ENCODE data around the gene DYRK1A.
A peak's percentile ranks its signal among the peaks of the same experiment; 100 is the strongest.

Gene DYRK1A

DNA sequence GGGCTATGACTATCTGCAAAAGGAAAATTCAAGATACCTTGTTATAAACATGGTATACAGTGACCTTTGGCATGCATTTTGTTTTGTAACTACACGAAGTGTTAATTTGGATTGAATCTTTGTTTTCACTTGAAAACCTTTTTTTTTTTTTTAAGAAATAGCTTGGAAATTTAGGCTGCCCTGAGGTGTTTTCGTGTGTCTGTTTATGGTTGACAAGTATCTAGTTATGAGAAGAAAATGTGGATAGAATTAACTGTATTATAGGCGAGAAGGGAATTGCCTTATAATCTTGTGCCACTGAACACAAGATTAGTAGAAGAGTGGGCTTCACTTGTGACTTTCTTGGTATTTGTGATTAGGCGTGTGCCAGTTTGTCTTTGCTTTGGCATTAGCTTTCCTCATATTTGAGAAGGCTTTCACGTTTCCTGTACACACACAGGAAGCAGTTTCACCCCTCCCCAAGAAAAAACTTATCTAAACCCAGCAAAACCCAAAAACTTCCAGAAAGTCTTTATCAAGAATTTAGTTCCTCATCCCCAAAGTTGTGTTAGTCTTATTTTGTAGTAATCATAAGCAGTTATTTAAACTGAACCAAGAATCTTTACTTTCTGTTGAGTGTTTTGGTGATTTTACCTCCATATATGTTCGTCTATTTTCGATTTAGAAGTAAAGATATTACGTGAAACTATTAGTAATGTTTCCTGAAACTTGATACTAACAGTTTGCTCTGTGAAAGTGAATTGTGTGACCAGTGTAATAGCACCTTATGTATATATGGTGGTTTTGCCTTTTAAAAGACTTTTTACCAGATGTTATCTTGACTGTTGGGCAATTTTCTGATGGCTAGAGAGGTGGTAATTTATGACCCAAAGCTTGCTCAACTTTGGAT is 3.8 kb downstream of the DYRK1A start:
- Histone ChIP-seq H3K14ac (ENCODE audit: low read length) (no peak overlapping the region), H3K4me2 (ENCODE audit: insufficient read depth, low read length, poor library complexity, severe bottlenecking) (peak overlapping the region; percentile 14), H3K36me3 (replicated peaks in 1 of 2; ENCODE audit: control insufficient read depth in 2 of 2, insufficient read depth in 2 of 2, low read length in 2 of 2) (peaks cover 1 to 6% of the 10 kb centered on the region in 2 donors), H3K27me3 (ENCODE audit: control insufficient read depth in 3 of 3, insufficient read depth in 3 of 3, low read depth in 1 of 3, low read length in 3 of 3) (no peaks in the 10 kb centered on the region), H3K23ac (ENCODE audit: low read depth, low read length, poor library complexity) (no peak overlapping the region), H3K79me1 (ENCODE audit: low read depth, low read length) (peaks cover 3% of the 10 kb centered on the region), H3K4me1 (ENCODE audit: control insufficient read depth in 2 of 2, insufficient read depth in 1 of 2, low read depth in 1 of 2, low read length in 2 of 2) (peaks cover 6 to 14% of the 10 kb centered on the region in 2 donors), H3K9me3 (replicated peaks in 1 of 2; ENCODE audit: control insufficient read depth in 2 of 2, insufficient read depth in 1 of 2, low read depth in 1 of 2, low read length in 2 of 2) (peaks cover 0 to 3% of the 10 kb centered on the region in 2 donors), H3K27ac (replicated peaks; ENCODE audit: low read length) (no peak overlapping the region), H3K4ac (ENCODE audit: low read length) (no peak overlapping the region), H2BK12ac (ENCODE audit: low read length) (no peak overlapping the region), H2BK15ac (ENCODE audit: low read length) (no peak overlapping the region), H3K18ac (ENCODE audit: low read length) (no peak overlapping the region), H3K4me3 (ENCODE audit: low read length in 2 of 2) (peak overlapping the region in 1 of 2 donors; percentile 2), H2AK5ac (ENCODE audit: low read depth, low read length) (no peak overlapping the region), H3K9ac (ENCODE audit: low read depth, low read length, poor library complexity) (no peak overlapping the region), H4K91ac (ENCODE audit: low read depth, low read length, poor library complexity) (no peak overlapping the region), H4K8ac (ENCODE audit: low read depth, low read length) (no peak overlapping the region), H2BK120ac (ENCODE audit: low read depth, low read length) (no peak overlapping the region), H2BK5ac (ENCODE audit: low read length) (no peak overlapping the region), H2AFZ (ENCODE audit: low read length) (no peak overlapping the region)
- DNase-seq (ENCODE audit: low spot score): no peak
- WGBS, 2 donors (ENCODE audit: extremely low coverage in 2 of 2, insufficient read length in 2 of 2, insufficient replicate concordance in 1 of 2): no CpG with 5 or more reads among the region's 8 CpGs

DNA sequence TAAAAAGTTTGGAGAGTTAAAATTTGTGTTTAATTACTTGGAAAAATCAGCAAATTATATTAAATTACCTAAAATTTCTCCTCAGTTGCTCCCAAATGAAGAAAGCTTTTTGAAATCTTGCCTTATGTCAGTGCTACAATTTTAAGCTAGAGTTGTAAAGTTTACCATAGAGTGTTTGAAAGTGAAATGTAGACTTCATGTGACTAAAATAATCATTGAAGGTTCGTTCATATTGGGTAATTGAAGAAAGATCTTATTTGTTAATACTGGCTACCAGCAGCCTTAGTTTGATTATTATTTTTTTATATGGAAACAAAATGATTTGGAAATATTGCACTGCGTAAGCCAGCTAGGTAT is 4.4 kb downstream of the DYRK1A start:
- Histone ChIP-seq H3K18ac (ENCODE audit: low read length) (no peak overlapping the region), H2BK5ac (ENCODE audit: low read length) (no peak overlapping the region), H3K9me3 (replicated peaks in 1 of 2; ENCODE audit: control insufficient read depth in 2 of 2, insufficient read depth in 1 of 2, low read depth in 1 of 2, low read length in 2 of 2) (peaks cover 0 to 3% of the 10 kb centered on the region in 2 donors), H3K4ac (ENCODE audit: low read length) (no peak overlapping the region), H4K8ac (ENCODE audit: low read depth, low read length) (no peak overlapping the region), H3K4me3 (ENCODE audit: low read length in 2 of 2) (no peak overlapping the region), H3K79me1 (ENCODE audit: low read depth, low read length) (peaks cover 3% of the 10 kb centered on the region), H3K27me3 (ENCODE audit: control insufficient read depth in 3 of 3, insufficient read depth in 3 of 3, low read depth in 1 of 3, low read length in 3 of 3) (no peaks in the 10 kb centered on the region), H2AFZ (ENCODE audit: low read length) (no peak overlapping the region), H3K27ac (replicated peaks; ENCODE audit: low read length) (no peak overlapping the region), H3K14ac (ENCODE audit: low read length) (no peak overlapping the region), H2BK15ac (ENCODE audit: low read length) (no peak overlapping the region), H4K91ac (ENCODE audit: low read depth, low read length, poor library complexity) (no peak overlapping the region), H2AK5ac (ENCODE audit: low read depth, low read length) (no peak overlapping the region), H3K4me1 (ENCODE audit: control insufficient read depth in 2 of 2, insufficient read depth in 1 of 2, low read depth in 1 of 2, low read length in 2 of 2) (peaks cover 7 to 14% of the 10 kb centered on the region in 2 donors), H3K36me3 (replicated peaks in 1 of 2; ENCODE audit: control insufficient read depth in 2 of 2, insufficient read depth in 2 of 2, low read length in 2 of 2) (peaks cover 1 to 9% of the 10 kb centered on the region in 2 donors), H3K23ac (ENCODE audit: low read depth, low read length, poor library complexity) (no peak overlapping the region), H2BK12ac (ENCODE audit: low read length) (no peak overlapping the region), H2BK120ac (ENCODE audit: low read depth, low read length) (no peak overlapping the region), H3K4me2 (ENCODE audit: insufficient read depth, low read length, poor library complexity, severe bottlenecking) (no peak overlapping the region), H3K9ac (ENCODE audit: low read depth, low read length, poor library complexity) (no peak overlapping the region)
- DNase-seq (ENCODE audit: low spot score): no peak
- no CpG with 5 or more reads among the region's 2 CpGs for WGBS, 2 donors (ENCODE audit: extremely low coverage in 2 of 2, insufficient read length in 2 of 2, insufficient replicate concordance in 1 of 2)

DNA sequence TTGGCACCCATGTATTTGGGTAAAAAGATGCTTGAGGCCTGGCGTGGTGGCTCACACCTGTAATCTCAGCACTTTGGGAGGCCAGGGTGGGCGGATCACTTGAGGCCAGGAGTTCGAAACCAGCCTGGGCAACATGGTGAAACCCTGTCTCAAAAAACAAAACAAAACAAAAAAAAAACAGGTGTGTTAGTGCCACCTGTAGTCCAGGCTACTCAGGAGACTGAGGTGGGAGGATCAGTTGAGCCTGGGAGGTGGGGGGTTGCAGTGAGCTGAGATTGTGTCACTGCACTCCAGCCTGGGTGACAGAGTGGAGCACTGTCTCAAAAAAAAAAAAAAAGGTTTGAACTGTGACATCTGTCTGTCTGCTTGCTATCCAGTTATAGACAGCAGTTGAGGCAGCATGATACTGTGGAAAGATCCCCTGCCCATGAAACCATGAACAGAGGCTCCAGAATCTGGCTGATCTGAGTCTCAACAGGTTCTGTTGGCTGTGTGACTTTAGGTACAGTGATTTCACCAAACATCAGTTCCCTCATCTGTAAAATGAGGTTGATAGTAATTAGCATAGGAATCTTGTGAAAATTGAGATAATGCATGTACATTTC is 5.7 kb downstream of the DYRK1A start:
- peaks cover 0 to 3% of the 10 kb centered on the region in 2 donors for H3K9me3 ChIP-seq (replicated peaks in 1 of 2; ENCODE audit: control insufficient read depth in 2 of 2, insufficient read depth in 1 of 2, low read depth in 1 of 2, low read length in 2 of 2)
- H3K18ac ChIP-seq (ENCODE audit: low read length): no peak overlapping the region
- no peak overlapping the region for H3K14ac ChIP-seq (ENCODE audit: low read length)
- no peak overlapping the region for H4K8ac ChIP-seq (ENCODE audit: low read depth, low read length)
- WGBS, 2 donors (ENCODE audit: extremely low coverage in 2 of 2, insufficient read length in 2 of 2, insufficient replicate concordance in 1 of 2): no CpG with 5 or more reads among the region's 3 CpGs
- no peak overlapping the region for H2BK15ac ChIP-seq (ENCODE audit: low read length)
- peak overlapping the region; percentile 19 for H3K27ac ChIP-seq (replicated peaks; ENCODE audit: low read length)
- no peak overlapping the region for H3K4me3 ChIP-seq (ENCODE audit: low read length in 2 of 2)
- no peak overlapping the region for H3K4me2 ChIP-seq (ENCODE audit: insufficient read depth, low read length, poor library complexity, severe bottlenecking)
- H4K91ac ChIP-seq (ENCODE audit: low read depth, low read length, poor library complexity): no peak overlapping the region
- H3K79me1 ChIP-seq (ENCODE audit: low read depth, low read length): no peaks in the 10 kb centered on the region
- no peak overlapping the region for H2AK5ac ChIP-seq (ENCODE audit: low read depth, low read length)
- H3K23ac ChIP-seq (ENCODE audit: low read depth, low read length, poor library complexity): no peak overlapping the region
- H3K4ac ChIP-seq (ENCODE audit: low read length): no peak overlapping the region
- no peak overlapping the region for H2BK12ac ChIP-seq (ENCODE audit: low read length)
- no peak for DNase-seq (ENCODE audit: low spot score)
- H3K9ac ChIP-seq (ENCODE audit: low read depth, low read length, poor library complexity): no peak overlapping the region
- no peak overlapping the region for H2BK120ac ChIP-seq (ENCODE audit: low read depth, low read length)
- H3K36me3 ChIP-seq (replicated peaks in 1 of 2; ENCODE audit: control insufficient read depth in 2 of 2, insufficient read depth in 2 of 2, low read length in 2 of 2): peaks cover 1 to 13% of the 10 kb centered on the region in 2 donors
- H3K4me1 ChIP-seq (ENCODE audit: control insufficient read depth in 2 of 2, insufficient read depth in 1 of 2, low read depth in 1 of 2, low read length in 2 of 2): peaks cover 7 to 14% of the 10 kb centered on the region in 2 donors
- no peaks in the 10 kb centered on the region for H3K27me3 ChIP-seq (ENCODE audit: control insufficient read depth in 3 of 3, insufficient read depth in 3 of 3, low read depth in 1 of 3, low read length in 3 of 3)
- no peak overlapping the region for H2AFZ ChIP-seq (ENCODE audit: low read length)
- H2BK5ac ChIP-seq (ENCODE audit: low read length): no peak overlapping the region

DNA sequence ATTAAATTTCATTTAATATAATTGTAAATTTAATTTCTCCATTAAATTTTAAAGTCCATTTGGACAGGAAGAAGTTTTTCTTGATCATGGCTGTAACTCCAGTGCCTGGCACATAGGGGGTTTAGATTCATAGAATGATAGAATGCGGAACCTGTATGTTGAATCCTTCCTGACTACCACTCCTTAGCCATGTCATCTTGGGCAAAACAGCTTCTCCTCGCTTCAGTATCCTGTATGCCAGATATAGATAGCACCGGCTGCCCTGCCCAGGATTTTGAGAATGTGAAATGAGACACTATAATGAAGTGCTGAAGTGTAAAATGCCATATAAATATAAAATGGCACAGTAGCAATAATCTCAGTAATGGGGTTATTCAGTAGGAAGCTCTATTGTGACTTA is 6.4 kb downstream of the DYRK1A start:
- Histone ChIP-seq H3K9ac (ENCODE audit: low read depth, low read length, poor library complexity) (no peak overlapping the region), H2AFZ (ENCODE audit: low read length) (no peak overlapping the region), H3K27ac (replicated peaks; ENCODE audit: low read length) (no peak overlapping the region), H3K27me3 (ENCODE audit: control insufficient read depth in 3 of 3, insufficient read depth in 3 of 3, low read depth in 1 of 3, low read length in 3 of 3) (no peaks in the 10 kb centered on the region), H2AK5ac (ENCODE audit: low read depth, low read length) (no peak overlapping the region), H3K36me3 (replicated peaks in 1 of 2; ENCODE audit: control insufficient read depth in 2 of 2, insufficient read depth in 2 of 2, low read length in 2 of 2) (peaks cover 1 to 13% of the 10 kb centered on the region in 2 donors), H3K4me2 (ENCODE audit: insufficient read depth, low read length, poor library complexity, severe bottlenecking) (no peak overlapping the region), H3K9me3 (replicated peaks in 1 of 2; ENCODE audit: control insufficient read depth in 2 of 2, insufficient read depth in 1 of 2, low read depth in 1 of 2, low read length in 2 of 2) (peaks cover 0 to 3% of the 10 kb centered on the region in 2 donors), H4K8ac (ENCODE audit: low read depth, low read length) (no peak overlapping the region), H3K4ac (ENCODE audit: low read length) (no peak overlapping the region), H3K23ac (ENCODE audit: low read depth, low read length, poor library complexity) (no peak overlapping the region), H3K18ac (ENCODE audit: low read length) (no peak overlapping the region), H2BK5ac (ENCODE audit: low read length) (no peak overlapping the region), H2BK15ac (ENCODE audit: low read length) (no peak overlapping the region), H3K14ac (ENCODE audit: low read length) (no peak overlapping the region), H3K4me1 (ENCODE audit: control insufficient read depth in 2 of 2, insufficient read depth in 1 of 2, low read depth in 1 of 2, low read length in 2 of 2) (peaks cover 7 to 14% of the 10 kb centered on the region in 2 donors), H2BK120ac (ENCODE audit: low read depth, low read length) (no peak overlapping the region), H3K79me1 (ENCODE audit: low read depth, low read length) (no peaks in the 10 kb centered on the region), H2BK12ac (ENCODE audit: low read length) (no peak overlapping the region), H3K4me3 (ENCODE audit: low read length in 2 of 2) (no peak overlapping the region), H4K91ac (ENCODE audit: low read depth, low read length, poor library complexity) (no peak overlapping the region)
- no peak for DNase-seq (ENCODE audit: low spot score)
- no CpG with 5 or more reads among the region's 3 CpGs for WGBS, 2 donors (ENCODE audit: extremely low coverage in 2 of 2, insufficient read length in 2 of 2, insufficient replicate concordance in 1 of 2)

Measured in neuronal stem cell (in vitro differentiated cells).